K562 (cell line): Measurements from ENCODE around the gene CLPSL2. TPM values are rescaled to one million over a fixed set of nuclear protein-coding genes. Genes with fewer than 3 reads are reported as not detected.

Source experiments
- ATF7 ChIP-seq: fragments of 450-650 bp; IDR thresholded peaks from 2 replicates; pipeline ENCODE4 v1.7.1; 2014; ENCODE audit warnings: mild to moderate bottlenecking, moderate library complexity
- E2F3 ChIP-seq: fragments of 250-450 bp; sonication (Bioruptor Pico); IDR thresholded peaks from 2 replicates; pipeline ENCODE4 v1.4.0; 2020; ENCODE audit warnings: mild to moderate bottlenecking
- ETV5 ChIP-seq: sonication (generic); formaldehyde crosslinking; IDR thresholded peaks from 2 replicates; pipeline ENCODE4 v1.4.0; 2020; ENCODE audit warnings: low read depth, mild to moderate bottlenecking, missing genetic modification reagents
- FOXJ3 ChIP-seq: sonication (generic); formaldehyde crosslinking; IDR thresholded peaks from 2 replicates; pipeline ENCODE4 v1.4.0; 2020; ENCODE audit warnings: mild to moderate bottlenecking, missing genetic modification reagents
- FOXP4 ChIP-seq: sonication (generic); formaldehyde crosslinking; IDR thresholded peaks from 2 replicates; pipeline ENCODE4 v1.8.0; 2022; ENCODE audit warnings: mild to moderate bottlenecking, missing genetic modification reagents, borderline replicate concordance
- KDM2B ChIP-seq: fragments of 250-450 bp; sonication (Bioruptor Pico); IDR thresholded peaks from 2 replicates; pipeline ENCODE4 v1.8.0; 2021; ENCODE audit warnings: mild to moderate bottlenecking, moderate library complexity
- MAZ ChIP-seq, 2 experiments: fragments of 450-650 bp in 1 of 2; sonication (generic) in 1 of 2; formaldehyde crosslinking; IDR thresholded peaks in 1 of 2; conservative IDR thresholded peaks in 1 of 2; 2 replicates each; pipeline versions ENCODE4 v1.4.0 to v1.5.0; 2020; ENCODE audit warnings: mild to moderate bottlenecking in 1 of 2, missing genetic modification reagents in 1 of 2
- NFATC3 ChIP-seq: fragments of 450-650 bp; IDR thresholded peaks from 2 replicates; pipeline ENCODE4 v1.6.1; 2017; ENCODE audit warnings: mild to moderate bottlenecking
- NR0B1 ChIP-seq: fragments of 450-650 bp; IDR thresholded peaks from one replicate; pipeline ENCODE4 v1.6.1; 2018; ENCODE audit warnings: mild to moderate bottlenecking, moderate library complexity; ENCODE audit not compliant: partially characterized antibody
- RAD51 ChIP-seq: fragments of 450-650 bp; IDR thresholded peaks from 2 replicates; pipeline ENCODE4 v1.7.1; 2016; ENCODE audit warnings: low read depth, mild to moderate bottlenecking, borderline replicate concordance
- SIRT6 ChIP-seq: IDR thresholded peaks from one replicate; pipeline ENCODE4 v1.6.1; 2012; ENCODE audit warnings: low read depth, mild to moderate bottlenecking, control low read depth, inconsistent platforms, low read length, moderate library complexity
- SNRNP70 ChIP-seq: fragments of 200-400 bp; formaldehyde crosslinking; optimal IDR thresholded peaks from 2 replicates; pipeline ENCODE3; 2017; ENCODE audit warnings: low read depth, low read length
- ZBTB2 ChIP-seq: fragments of 450-650 bp; IDR thresholded peaks from 2 replicates; pipeline ENCODE4 v1.6.1; 2016; ENCODE audit warnings: antibody characterized with exemption
- ZKSCAN3 ChIP-seq: fragments of 250-450 bp; sonication (Bioruptor Pico); IDR thresholded peaks from 2 replicates; pipeline ENCODE4 v1.4.0; 2020
- ZNF121 ChIP-seq: sonication (generic); formaldehyde crosslinking; conservative IDR thresholded peaks from 2 replicates; pipeline ENCODE4 v1.8.0; 2022; ENCODE audit warnings: missing genetic modification reagents
- ZNF311 ChIP-seq: fragments of 250-450 bp; sonication (Bioruptor Pico); IDR thresholded peaks from 2 replicates; pipeline ENCODE4 v1.4.0; 2020; ENCODE audit warnings: mild to moderate bottlenecking, moderate library complexity
- ZNF668 ChIP-seq: fragments of 250-450 bp; sonication (Bioruptor Pico); IDR thresholded peaks from 2 replicates; pipeline ENCODE4 v1.8.0; 2022; ENCODE audit warnings: mild to moderate bottlenecking, inconsistent platforms
- polyA plus RNA-seq, 8 experiments: library from polyadenylated mRNA; depleted of rRNA in 4 of 8; stranded (reverse) in 5 of 8; unstranded in 3 of 8; fragments of >200 nt; fragmentation: Nextera tagmentation in 2 of 8; fragmentation: Illumina TruSeq in 1 of 8; extraction: Ambion mirVana in 2 of 8; extraction: Trizol in 1 of 8; gene quantifications; 2 replicates each; pipeline versions ENCODE4 v1.2.1 to v1.2.3, GENCODE V29; 2011 to 2014; ENCODE audit warnings: inconsistent platforms in 1 of 8, missing spikeins in 1 of 8
- total RNA-seq, 7 experiments: library from RNA; depleted of rRNA in 6 of 7; stranded (reverse); fragments of >200 nt in 6 of 7; fragmentation: Illumina TruSeq in 2 of 7; extraction: Trizol in 2 of 7; gene quantifications; 2 replicates each; pipeline versions ENCODE4 v1.2.1 to v1.2.3, GENCODE V29; 2011 to 2021; ENCODE audit warnings: low replicate concordance in 1 of 7
- TF ChIP-seq, protein P1 (sequence below): fragments of 450-650 bp; IDR thresholded peaks from 2 replicates; pipeline ENCODE4 v1.6.1; 2018; ENCODE audit warnings: mild to moderate bottlenecking, low read depth; ENCODE audit not compliant: partially characterized antibody
- TF ChIP-seq, protein P2 (sequence below): fragments of 450-650 bp; formaldehyde crosslinking; IDR thresholded peaks from 2 replicates; pipeline ENCODE4 v1.4.0; 2020; ENCODE audit warnings: mild to moderate bottlenecking, moderate library complexity

The CLPSL2 gene
- total and polyA plus RNA-seq, 9 of the 15 experiments (the other 6 are each of a cell fraction or from before 2014, with no cell fraction given), result not detected

- TF ChIP-seq, protein P1, sequence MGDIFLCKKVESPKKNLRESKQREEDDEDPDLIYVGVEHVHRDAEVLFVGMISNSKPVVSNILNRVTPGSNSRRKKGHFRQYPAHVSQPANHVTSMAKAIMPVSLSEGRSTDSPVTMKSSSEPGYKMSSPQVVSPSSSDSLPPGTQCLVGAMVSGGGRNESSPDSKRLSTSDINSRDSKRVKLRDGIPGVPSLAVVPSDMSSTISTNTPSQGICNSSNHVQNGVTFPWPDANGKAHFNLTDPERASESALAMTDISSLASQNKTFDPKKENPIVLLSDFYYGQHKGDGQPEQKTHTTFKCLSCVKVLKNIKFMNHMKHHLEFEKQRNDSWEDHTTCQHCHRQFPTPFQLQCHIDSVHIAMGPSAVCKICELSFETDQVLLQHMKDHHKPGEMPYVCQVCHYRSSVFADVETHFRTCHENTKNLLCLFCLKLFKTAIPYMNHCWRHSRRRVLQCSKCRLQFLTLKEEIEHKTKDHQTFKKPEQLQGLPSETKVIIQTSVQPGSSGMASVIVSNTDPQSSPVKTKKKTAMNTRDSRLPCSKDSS, result no peak
- TF ChIP-seq FOXJ3 (CRISPR knock-in tag) (no peak), RAD51 (peak; percentile 54; the same call in 1 of the 2 replicates), ZBTB2 (peak; percentile 64; the same call in 1 of the 2 replicates), NFATC3 (no peak), KDM2B (peak; percentile 51; the same call in 1 of the 2 replicates), MAZ (CRISPR knock-in tag; conservative IDR thresholded peaks at IDR 0.05 in 1 of 2, IDR thresholded peaks at IDR 0.05 in 1 of 2) (peak; percentile 96 to 98), FOXP4 (CRISPR knock-in tag) (no peak), SIRT6 (no peak), ZNF121 (no peak), NR0B1 (no peak), ATF7 (peak; percentile 67), ZNF311 (CRISPR knock-in tag) (no peak; the same call in 1 of the 2 replicates), ZNF668 (peak; percentile 86; the same call in 1 of the 2 replicates), ETV5 (peak; percentile 69), ZKSCAN3 (CRISPR knock-in tag) (no peak), SNRNP70 (no peak), E2F3 (peak; percentile 77)
- TF ChIP-seq, protein P2, sequence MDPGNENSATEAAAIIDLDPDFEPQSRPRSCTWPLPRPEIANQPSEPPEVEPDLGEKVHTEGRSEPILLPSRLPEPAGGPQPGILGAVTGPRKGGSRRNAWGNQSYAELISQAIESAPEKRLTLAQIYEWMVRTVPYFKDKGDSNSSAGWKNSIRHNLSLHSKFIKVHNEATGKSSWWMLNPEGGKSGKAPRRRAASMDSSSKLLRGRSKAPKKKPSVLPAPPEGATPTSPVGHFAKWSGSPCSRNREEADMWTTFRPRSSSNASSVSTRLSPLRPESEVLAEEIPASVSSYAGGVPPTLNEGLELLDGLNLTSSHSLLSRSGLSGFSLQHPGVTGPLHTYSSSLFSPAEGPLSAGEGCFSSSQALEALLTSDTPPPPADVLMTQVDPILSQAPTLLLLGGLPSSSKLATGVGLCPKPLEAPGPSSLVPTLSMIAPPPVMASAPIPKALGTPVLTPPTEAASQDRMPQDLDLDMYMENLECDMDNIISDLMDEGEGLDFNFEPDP, result no peak
Measured at GRCh38 chr6:35727935-35728682, 48.3 kb upstream of the CLPSL2 start (continued).
